Left ventricle myocardium inferior (tissue), 1 donor: ENCODE data around the gene OLIG1. TPM values are rescaled to one million over a fixed set of nuclear protein-coding genes. Genes with fewer than 3 reads are reported as not detected.

Source experiments
- DNase-seq: peaks from one replicate; pipeline ENCODE4 v3.0.0-alpha.2; 2020
- H3K27ac ChIP-seq: fragments of 200-600 bp; replicated peaks from 2 replicates; pipeline ENCODE4 v1.8.0; 2021
- H3K27me3 ChIP-seq: fragments of 200-600 bp; 2 replicates; pipeline ENCODE4 v1.8.0; 2021; ENCODE audit warnings: low read depth
- H3K36me3 ChIP-seq: fragments of 200-600 bp; 2 replicates; pipeline ENCODE4 v1.8.0; 2021
- H3K4me1 ChIP-seq: fragments of 200-600 bp; 2 replicates; pipeline ENCODE4 v1.8.0; 2021
- H3K4me3 ChIP-seq: fragments of 200-600 bp; 2 replicates; pipeline ENCODE4 v1.8.0; 2021; ENCODE audit warnings: mild to moderate bottlenecking, moderate library complexity
- H3K9me3 ChIP-seq: fragments of 200-600 bp; replicated peaks from 2 replicates; pipeline ENCODE4 v1.8.0; 2021
- CTCF ChIP-seq: fragments of 200-600 bp; IDR thresholded peaks from 2 replicates; pipeline ENCODE4 v1.8.0; 2021; ENCODE audit warnings: antibody characterized with exemption, mild to moderate bottlenecking, borderline replicate concordance
- intact Hi-C: fragments of 100-400 bp; cut with micrococcal nuclease; formaldehyde crosslinking; loops from one replicate; pipeline ENCODE4 v1.11.0; 2022
- total RNA-seq: library from RNA; stranded (reverse); fragmentation: NEBNext Ultra II Directional; extraction: Animal tissue kit (Norgen Biotek cat#: 25700); gene quantifications from one replicate; pipeline ENCODE4 v1.2.1, GENCODE V29; 2021
- donor health status: DM: no; HTN: yes; CAD: no; lungs with severe emphysema.

OLIG1 gene
- total RNA-seq, 1 donor from 2014 or later, result 0.22 TPM

- no peak for DNase-seq
- no peaks in the 10 kb centered on the region for H3K36me3 ChIP-seq
- peaks cover 65% of the 10 kb centered on the region for H3K4me1 ChIP-seq
- H3K27ac ChIP-seq, result no peak within 1 kb of the TSS
- no peak for TF ChIP-seq CTCF
- peak within 1 kb of the TSS; percentile 25 for H3K4me3 ChIP-seq
- no peaks in the 10 kb centered on the region for H3K9me3 ChIP-seq
- H3K27me3 ChIP-seq, result peaks cover 100% of the 10 kb centered on the region
- intact Hi-C loops, result no loop called here
These were observed 44.2 kb upstream of the OLIG1 start, which contains the start of gene OLIG2 for GRCh38 chr21:33025489-33026442. Gene OLIG2, plus strand, starts transcription at chr21:33025935. Its CDS starts 928 bp downstream, at chr21:33026863.

GRCh38 chr21:33026443-33026858 lies 43.5 kb upstream of the OLIG1 start:
- no peak for DNase-seq
- Histone ChIP-seq H3K27ac (no peak overlapping the region), H3K9me3 (no peaks in the 10 kb centered on the region), H3K4me1 (peaks cover 65% of the 10 kb centered on the region), H3K36me3 (no peaks in the 10 kb centered on the region), H3K27me3 (peaks cover 100% of the 10 kb centered on the region), H3K4me3 (no peak overlapping the region)
- no peak for TF ChIP-seq CTCF
- intact Hi-C loops, result no loop called here

GRCh38 chr21:33026878-33027400 lies 43.0 kb upstream of the OLIG1 start:
- Histone ChIP-seq H3K4me3 (no peak overlapping the region), H3K27ac (no peak overlapping the region), H3K9me3 (no peaks in the 10 kb centered on the region), H3K36me3 (no peaks in the 10 kb centered on the region), H3K4me1 (peaks cover 65% of the 10 kb centered on the region), H3K27me3 (peaks cover 100% of the 10 kb centered on the region)
- intact Hi-C loops, result no loop called here
- no peak for TF ChIP-seq CTCF
- no peak for DNase-seq

- intact Hi-C loops, result no loop called here
- no peak for DNase-seq
- Histone ChIP-seq H3K4me3 (no peak overlapping the region), H3K36me3 (no peaks in the 10 kb centered on the region), H3K27me3 (peaks cover 100% of the 10 kb centered on the region), H3K4me1 (peaks cover 62% of the 10 kb centered on the region), H3K9me3 (no peaks in the 10 kb centered on the region), H3K27ac (no peak overlapping the region)
- TF ChIP-seq CTCF, result no peak
These were observed 42.3 kb upstream of the OLIG1 start for GRCh38 chr21:33027401-33028286.

GRCh38 chr21:33028287-33028670 lies 41.7 kb upstream of the OLIG1 start:
- Histone ChIP-seq H3K36me3 (no peaks in the 10 kb centered on the region), H3K27me3 (peaks cover 100% of the 10 kb centered on the region), H3K4me1 (peaks cover 58% of the 10 kb centered on the region), H3K4me3 (peak overlapping the region; percentile 34), H3K27ac (no peak overlapping the region), H3K9me3 (no peaks in the 10 kb centered on the region)
- no peak for TF ChIP-seq CTCF
- DNase-seq, result no peak
- intact Hi-C loops, result no loop called here
